SU-DHL-6 (cell line): ENCODE results near the gene LRRC26.

Experiments used
- H2AFZ ChIP-seq: fragments of 200-600 bp; sonication (generic); 2 replicates; pipeline ENCODE4 v1.6.1; 2014; ENCODE audit warnings: low read depth, mild to moderate bottlenecking, moderate library complexity, mixed read lengths, antibody characterized with exemption, low read length; ENCODE audit not compliant: severe bottlenecking
- H3F3A ChIP-seq: fragments of 200-600 bp; shearing (Covaris generic); 2 replicates; pipeline ENCODE4 v1.6.0; 2016; ENCODE audit warnings: antibody characterized with exemption, mild to moderate bottlenecking; ENCODE audit not compliant: insufficient read depth
- H3K27ac ChIP-seq: fragments of 200-600 bp; sonication (generic); 2 replicates; pipeline ENCODE4 v1.5.1; 2016; ENCODE audit warnings: low read depth, mild to moderate bottlenecking, low read length, moderate library complexity, mixed read lengths
- H3K27me3 ChIP-seq: fragments of 200-600 bp; sonication (generic), shearing (Covaris generic); 2 replicates; pipeline ENCODE4 v1.6.0; 2014; ENCODE audit warnings: mild to moderate bottlenecking, low read length
- H3K36me3 ChIP-seq: fragments of 200-600 bp; sonication (generic); 2 replicates; pipeline ENCODE4 v1.6.1; 2014; ENCODE audit warnings: mild to moderate bottlenecking, low read length, mixed read lengths
- H3K4me2 ChIP-seq: fragments of 300-600, 200-600 bp; shearing (Covaris generic), sonication (generic); 2 replicates; pipeline ENCODE4 v1.6.0; 2014; ENCODE audit warnings: low read length, low read depth, mild to moderate bottlenecking; ENCODE audit not compliant: poor library complexity, severe bottlenecking
- H3K4me3 ChIP-seq: fragments of 200-600 bp; sonication (generic); 2 replicates; pipeline ENCODE4 v1.5.1; 2014; ENCODE audit warnings: antibody characterized with exemption, low read length, mild to moderate bottlenecking, mixed read lengths; ENCODE audit not compliant: insufficient read depth, poor library complexity, severe bottlenecking
- H3K79me2 ChIP-seq: fragments of 200-600 bp; sonication (generic); 2 replicates; pipeline ENCODE4 v1.6.1; 2014; ENCODE audit warnings: mild to moderate bottlenecking, low read length, moderate library complexity; ENCODE audit not compliant: insufficient read depth
- H3K9ac ChIP-seq: fragments of 200-600 bp; sonication (generic); 2 replicates; pipeline ENCODE4 v1.7.0; 2014; ENCODE audit warnings: mild to moderate bottlenecking, low read length
- H3K9me2 ChIP-seq: fragments of 200-600 bp; sonication (generic); replicated peaks from 2 replicates; pipeline ENCODE4 v1.6.1; 2014; ENCODE audit warnings: low read length; ENCODE audit not compliant: insufficient read depth
- H3K9me3 ChIP-seq: fragments of 200-600 bp; sonication (generic); 2 replicates; pipeline ENCODE4 v1.6.1; 2014; ENCODE audit warnings: low read length, mixed read lengths; ENCODE audit not compliant: insufficient read depth
- H4K20me1 ChIP-seq: fragments of 200-600 bp; sonication (generic); 2 replicates; pipeline ENCODE4 v1.6.1; 2014; ENCODE audit warnings: low read depth, mild to moderate bottlenecking, antibody characterized with exemption, low read length, moderate library complexity, mixed read lengths
- CTCF ChIP-seq: fragments of 200-600 bp; sonication (generic); IDR thresholded peaks from one replicate; pipeline ENCODE4 v1.5.1; 2017; ENCODE audit warnings: antibody characterized with exemption, mild to moderate bottlenecking, low read length, moderate library complexity; ENCODE audit not compliant: insufficient read depth, poor library complexity, severe bottlenecking
- EZH2phosphoT487 ChIP-seq: fragments of 200-600 bp; sonication (generic), shearing (Covaris generic); conservative IDR thresholded peaks from 2 replicates; pipeline ENCODE4 v1.6.1; 2018; ENCODE audit warnings: mild to moderate bottlenecking, antibody characterized with exemption, low read length, moderate library complexity, mixed read lengths

The LRRC26 gene

GRCh38 chr9:137178939-137179630 lies 9.2 kb upstream of the LRRC26 start:
- H3K4me2 ChIP-seq = no peak overlapping the region
- no peak overlapping the region for H3K27ac ChIP-seq

GRCh38 chr9:137178201-137178938 lies 8.5 kb upstream of the LRRC26 start:
- H4K20me1 ChIP-seq = no peaks in the 10 kb centered on the region
- no peak overlapping the region for H2AFZ ChIP-seq
- no peaks in the 10 kb centered on the region for H3K9me2 ChIP-seq
- no peaks in the 10 kb centered on the region for H3K36me3 ChIP-seq
- no peaks in the 10 kb centered on the region for H3K9me3 ChIP-seq
- H3K9ac ChIP-seq = no peak overlapping the region
- H3K79me2 ChIP-seq = no peaks in the 10 kb centered on the region
- H3K27me3 ChIP-seq = no peaks in the 10 kb centered on the region
- TF ChIP-seq CTCF (no peak), EZH2phosphoT487 (no peak)
- no peak overlapping the region for H3K4me2 ChIP-seq
- H3K27ac ChIP-seq = no peak overlapping the region
- no peak overlapping the region for H3K4me3 ChIP-seq
- H3F3A ChIP-seq = no peaks in the 10 kb centered on the region

More at GRCh38 chr9:137178939-137179630, 9.2 kb upstream of the LRRC26 start:
- no peaks in the 10 kb centered on the region for H4K20me1 ChIP-seq
- H3F3A ChIP-seq = no peaks in the 10 kb centered on the region
- no peaks in the 10 kb centered on the region for H3K9me3 ChIP-seq
- H2AFZ ChIP-seq = no peak overlapping the region
- H3K27me3 ChIP-seq = no peaks in the 10 kb centered on the region
- no peak overlapping the region for H3K9ac ChIP-seq
- no peaks in the 10 kb centered on the region for H3K9me2 ChIP-seq
- H3K4me3 ChIP-seq = no peak overlapping the region
- H3K79me2 ChIP-seq = no peaks in the 10 kb centered on the region
- H3K36me3 ChIP-seq = no peaks in the 10 kb centered on the region
- TF ChIP-seq EZH2phosphoT487 (no peak), CTCF (no peak)

- H3K36me3 ChIP-seq = no peaks in the 10 kb centered on the region
- H3K4me3 ChIP-seq = no peak overlapping the region
- H3K79me2 ChIP-seq = no peaks in the 10 kb centered on the region
- H3K27ac ChIP-seq = no peak overlapping the region
- H2AFZ ChIP-seq = no peak overlapping the region
- H3K4me2 ChIP-seq = no peak overlapping the region
- H4K20me1 ChIP-seq = no peaks in the 10 kb centered on the region
- H3K9me3 ChIP-seq = no peaks in the 10 kb centered on the region
- TF ChIP-seq EZH2phosphoT487 = no peak
- TF ChIP-seq CTCF = peak; percentile 13
- no peaks in the 10 kb centered on the region for H3K27me3 ChIP-seq
- no peaks in the 10 kb centered on the region for H3F3A ChIP-seq
- H3K9me2 ChIP-seq = no peaks in the 10 kb centered on the region
- H3K9ac ChIP-seq = no peak overlapping the region
These were observed 6.7 kb upstream of the LRRC26 start for GRCh38 chr9:137176302-137177182.
